Neutrophil (primary cell): ENCODE measurements around the gene ZNF584.

Experiments used
- H3K27ac ChIP-seq: fragments of 200-600 bp; sonication (generic); 2 replicates; pipeline ENCODE4 v1.5.1; 2016; ENCODE audit warnings: mild to moderate bottlenecking, moderate library complexity
- H3K27me3 ChIP-seq: fragments of 200-600 bp; sonication (generic); 2 replicates; pipeline ENCODE4 v1.6.0; 2016; ENCODE audit warnings: mild to moderate bottlenecking
- H3K36me3 ChIP-seq: fragments of 200-600 bp; sonication (generic); 2 replicates; pipeline ENCODE4 v1.5.1; 2017
- H3K4me1 ChIP-seq, 2 experiments: fragments of 200-600 bp in 1 of 2; sonication (generic) in 1 of 2; 1 replicate in 1 of 2; 2 replicates in 1 of 2; pipeline versions ENCODE4 v1.5.1 to v1.6.1; 2013 to 2016; ENCODE audit warnings: low read depth in 1 of 2, low read length in 1 of 2, mild to moderate bottlenecking in 1 of 2, moderate library complexity in 1 of 2; ENCODE audit not compliant: control insufficient read depth in 1 of 2, insufficient read depth in 1 of 2
- H3K4me3 ChIP-seq, 2 experiments: fragments of 200-600 bp in 1 of 2; sonication (generic) in 1 of 2; 1 replicate in 1 of 2; 2 replicates in 1 of 2; pipeline ENCODE4 v1.5.1; 2013 to 2016; ENCODE audit warnings: low read depth in 1 of 2, low read length in 1 of 2, mild to moderate bottlenecking in 1 of 2, moderate library complexity in 1 of 2
- H3K9me3 ChIP-seq: fragments of 200-600 bp; sonication (generic); 2 replicates; pipeline ENCODE4 v1.5.1; 2016
- CTCF ChIP-seq: fragments of 200-600 bp; sonication (generic); IDR thresholded peaks from 2 replicates; pipeline ENCODE4 v1.5.1; 2016; ENCODE audit warnings: antibody characterized with exemption

The ZNF584 gene

DNA sequence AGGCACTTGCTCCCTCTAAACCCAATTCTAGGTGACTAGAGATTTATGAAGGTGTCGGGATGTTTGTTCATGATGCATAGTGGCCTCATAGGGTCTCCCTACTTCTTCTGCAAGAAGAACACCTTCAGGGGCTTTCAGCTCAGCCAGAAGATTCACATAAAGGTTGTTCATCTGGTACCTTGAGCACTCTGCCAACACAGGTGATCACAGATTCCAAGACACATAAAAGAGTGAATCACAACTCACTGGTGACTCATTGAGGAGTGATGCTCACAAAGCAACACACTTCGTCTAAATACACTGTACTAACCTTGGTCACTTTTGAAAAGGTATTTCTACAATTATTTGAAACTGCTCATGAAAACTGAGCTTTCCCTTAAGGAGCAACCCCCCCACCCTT is 51.6 kb downstream of the ZNF584 start:
- Histone ChIP-seq H3K27ac (no peak overlapping the region), H3K36me3 (peaks cover 8% of the 10 kb centered on the region), H3K27me3 (no peaks in the 10 kb centered on the region), H3K4me1 (no peaks in the 10 kb centered on the region), H3K9me3 (no peaks in the 10 kb centered on the region), H3K4me3 (no peak overlapping the region)
- no peak for TF ChIP-seq CTCF

GRCh38 chr19:58466089-58466759 is 57.8 kb downstream of the ZNF584 start:
- no peaks in the 10 kb centered on the region for H3K9me3 ChIP-seq
- peak overlapping the region; percentile 75 for H3K27ac ChIP-seq
- TF ChIP-seq CTCF = no peak
- peaks cover 12 to 18% of the 10 kb centered on the region in 2 experiments for H3K4me1 ChIP-seq
- H3K36me3 ChIP-seq = peaks cover 22% of the 10 kb centered on the region
- peaks cover 11% of the 10 kb centered on the region for H3K27me3 ChIP-seq
- peak overlapping the region; percentile 94 for H3K4me3 ChIP-seq

- Histone ChIP-seq H3K27ac (peak within 1 kb of the TSS; percentile 75), H3K9me3 (no peaks in the 10 kb centered on the region), H3K4me1 (peaks cover 12 to 18% of the 10 kb centered on the region in 2 experiments), H3K4me3 (peak within 1 kb of the TSS; percentile 94), H3K36me3 (peaks cover 29% of the 10 kb centered on the region), H3K27me3 (peaks cover 11% of the 10 kb centered on the region)
- no peak for TF ChIP-seq CTCF
Measured at GRCh38 chr19:58466760-58467589, 58.5 kb downstream of the ZNF584 start, which contains the start of gene ZNF324. ZNF324 (plus strand) TSS chr19:58467080; CDS start chr19:58469186, 2,106 bp downstream.
